Ovary (tissue), 9 donors: ENCODE data around the gene KIF26A. TPM values are rescaled to one million over a fixed set of nuclear protein-coding genes. Genes with fewer than 3 reads are reported as not detected.

ENCODE experiments used
- DNase-seq, 5 donors: peaks; one replicate each; pipeline ENCODE4 v3.0.0-alpha.2; 2019 to 2020
- H3K27ac ChIP-seq, 2 donors: fragments of 200-600 bp; one replicate each; pipeline versions ENCODE4 v1.5.1 to v1.8.0; 2019 to 2022
- H3K27me3 ChIP-seq: fragments of 200-600 bp; one replicate; pipeline ENCODE4 v1.8.0; 2022
- H3K36me3 ChIP-seq: fragments of 200-600 bp; sonication (generic); one replicate; pipeline ENCODE4 v1.5.1; 2019
- H3K4me1 ChIP-seq: one replicate; pipeline ENCODE4 v1.8.1; 2013; ENCODE audit warnings: mild to moderate bottlenecking, moderate library complexity; ENCODE audit not compliant: insufficient read depth
- H3K4me3 ChIP-seq: fragments of 200-600 bp; sonication (generic); one replicate; pipeline ENCODE4 v1.5.1; 2017
- H3K9me3 ChIP-seq, 2 donors: fragments of 200-600 bp in 1 of 2; sonication (generic) in 1 of 2; one replicate each; pipeline versions ENCODE4 v1.5.1 to v1.8.1; 2013 to 2019; ENCODE audit warnings: mild to moderate bottlenecking in 1 of 2, moderate library complexity in 1 of 2
- EP300 ChIP-seq: sonication (generic); formaldehyde crosslinking; IDR thresholded peaks from one replicate; pipeline ENCODE4 v1.6.1; 2017; ENCODE audit warnings: antibody characterized with exemption
- POLR2A ChIP-seq: fragments of 450-650 bp; IDR thresholded peaks from one replicate; pipeline ENCODE4 v1.6.1; 2017; ENCODE audit warnings: antibody characterized with exemption, mild to moderate bottlenecking, moderate library complexity
- WGBS, 3 donors: extraction: QIAGEN DNeasy Blood & Tissue Kit in 1 of 3; methylation state at CpG; one replicate each; pipeline versions ENCODE4 v1.1.5 to v1.1.7; 2013 to 2017; 5-methylcytosine and 5-hydroxymethylcytosine counted together
- intact Hi-C, 4 donors: fragments of 100-400 bp; cut with DNase I; formaldehyde crosslinking; loops; one replicate each; pipeline versions ENCODE4 v1.11.0 to v1.15.1; 2022 to 2023
- polyA plus RNA-seq, 2 donors: library from polyadenylated mRNA; stranded (reverse); fragments of 200-250 nt in 1 of 2; fragments of 350-450 nt in 1 of 2; fragmentation: Illumina TruSeq in 1 of 2; extraction: RNeasy Lipid Tissue Mini Kit (QIAGEN cat#74804) in 1 of 2; gene quantifications; one replicate each; pipeline ENCODE4 v1.2.3, GENCODE V29; 2013 to 2014
- total RNA-seq, 7 donors: library from RNA; depleted of rRNA in 2 of 7; stranded (reverse); fragments of >200 nt in 2 of 7; fragmentation: NEBNext Ultra II Directional in 3 of 7; extraction: Animal tissue kit (Norgen Biotek cat#: 25700) in 3 of 7; gene quantifications; one replicate each; pipeline versions ENCODE4 v1.1.0 to v1.2.4, GENCODE V29; 2016 to 2023
- TF ChIP-seq, protein P1 (sequence below), 3 donors: fragments of 450-650 bp in 2 of 3; fragments of 200-600 bp in 1 of 3; IDR thresholded peaks; one replicate each; pipeline versions ENCODE4 v1.5.1 to v1.8.0; 2016 to 2022; ENCODE audit warnings: antibody characterized with exemption in 3 of 3, mild to moderate bottlenecking in 1 of 3
- donor health status: DM: no; HTN: no; CAD: no; lungs with moderate emphysema.
- donor health status: DM: no; HTN: no; CAD: no.
- donor health status: Bipolar disorder and iron deficiency.
- donor health status: DM: yes; HTN: yes; CAD: no.
- donor health status: DM: no; HTN: no; CAD: no.
- donor health status: DM: yes; HTN: yes; CAD: no.

Gene KIF26A
- total and polyA plus RNA-seq, 9 donors, result 0.32 to 16.8 (median 5.8) TPM

GRCh38 chr14:104184911-104185499, 46.6 kb downstream of the KIF26A start:
- H3K9me3 ChIP-seq, result no peaks in the 10 kb centered on the region
- H3K27me3 ChIP-seq, result no peaks in the 10 kb centered on the region
- no peak overlapping the region for H3K27ac ChIP-seq

GRCh38 chr14:104185916-104186495, 47.6 kb downstream of the KIF26A start:
- no peak for DNase-seq
- 52 to 60% (median 53%) methylated on average over 13 to 16 of the region's 16 CpGs for WGBS, 3 donors
- Histone ChIP-seq H3K9me3 (no peaks in the 10 kb centered on the region), H3K4me3 (no peak overlapping the region), H3K4me1 (no peaks in the 10 kb centered on the region), H3K27me3 (no peaks in the 10 kb centered on the region), H3K36me3 (no peaks in the 10 kb centered on the region), H3K27ac (no peak overlapping the region)
- intact Hi-C loops, result no loop called here
- TF ChIP-seq, protein P1, sequence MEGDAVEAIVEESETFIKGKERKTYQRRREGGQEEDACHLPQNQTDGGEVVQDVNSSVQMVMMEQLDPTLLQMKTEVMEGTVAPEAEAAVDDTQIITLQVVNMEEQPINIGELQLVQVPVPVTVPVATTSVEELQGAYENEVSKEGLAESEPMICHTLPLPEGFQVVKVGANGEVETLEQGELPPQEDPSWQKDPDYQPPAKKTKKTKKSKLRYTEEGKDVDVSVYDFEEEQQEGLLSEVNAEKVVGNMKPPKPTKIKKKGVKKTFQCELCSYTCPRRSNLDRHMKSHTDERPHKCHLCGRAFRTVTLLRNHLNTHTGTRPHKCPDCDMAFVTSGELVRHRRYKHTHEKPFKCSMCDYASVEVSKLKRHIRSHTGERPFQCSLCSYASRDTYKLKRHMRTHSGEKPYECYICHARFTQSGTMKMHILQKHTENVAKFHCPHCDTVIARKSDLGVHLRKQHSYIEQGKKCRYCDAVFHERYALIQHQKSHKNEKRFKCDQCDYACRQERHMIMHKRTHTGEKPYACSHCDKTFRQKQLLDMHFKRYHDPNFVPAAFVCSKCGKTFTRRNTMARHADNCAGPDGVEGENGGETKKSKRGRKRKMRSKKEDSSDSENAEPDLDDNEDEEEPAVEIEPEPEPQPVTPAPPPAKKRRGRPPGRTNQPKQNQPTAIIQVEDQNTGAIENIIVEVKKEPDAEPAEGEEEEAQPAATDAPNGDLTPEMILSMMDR (IDR thresholded peaks at IDR 0.05), result no peak
- TF ChIP-seq POLR2A (no peak), EP300 (no peak)

More at GRCh38 chr14:104184911-104185499, 46.6 kb downstream of the KIF26A start:
- intact Hi-C loops, result no loop called here
- DNase-seq, result no peak
- Histone ChIP-seq H3K4me3 (no peak overlapping the region), H3K36me3 (no peaks in the 10 kb centered on the region), H3K4me1 (no peaks in the 10 kb centered on the region)
- 63 to 68% (median 65%) methylated on average over 18 to 20 of the region's 20 CpGs for WGBS, 3 donors
- TF ChIP-seq POLR2A, result no peak

- Histone ChIP-seq H3K4me1 (no peaks in the 10 kb centered on the region), H3K4me3 (no peak overlapping the region), H3K27ac (no peak overlapping the region), H3K36me3 (no peaks in the 10 kb centered on the region), H3K9me3 (no peaks in the 10 kb centered on the region), H3K27me3 (no peaks in the 10 kb centered on the region)
- no peak for DNase-seq
- intact Hi-C loops, result no loop called here
- TF ChIP-seq, protein P1 (IDR thresholded peaks at IDR 0.05), result no peak
- TF ChIP-seq EP300 (no peak), POLR2A (no peak)
- WGBS, 3 donors, result 35 to 51% (median 50%) methylated on average over 12 of the region's 12 CpGs
Measured at GRCh38 chr14:104186575-104186974, 48.2 kb downstream of the KIF26A start.

GRCh38 chr14:104187121-104187889, 48.9 kb downstream of the KIF26A start:
- TF ChIP-seq POLR2A (no peak), EP300 (no peak)
- TF ChIP-seq, protein P1 (IDR thresholded peaks at IDR 0.05), result no peak
- H3K36me3 ChIP-seq, result no peaks in the 10 kb centered on the region
- no peaks in the 10 kb centered on the region for H3K9me3 ChIP-seq
- H3K27ac ChIP-seq, result no peak overlapping the region
- no peaks in the 10 kb centered on the region for H3K27me3 ChIP-seq
- no peaks in the 10 kb centered on the region for H3K4me1 ChIP-seq
- intact Hi-C loops, result no loop called here
- 79 to 90% (median 80%) methylated on average over 22 to 27 of the region's 27 CpGs for WGBS, 3 donors
- no peak for DNase-seq
- H3K4me3 ChIP-seq, result no peak overlapping the region
